HG02571 (cell line): Measurements from ENCODE around the gene VWCE.
A peak's percentile ranks its signal among the peaks of the same experiment; 100 is the strongest.

ENCODE experiments used
- ATAC-seq: cut with Tn5 transposase; IDR thresholded peaks from one replicate; pipeline ENCODE4 v1.9.1; 2021; ENCODE audit warnings: mild to moderate bottlenecking, moderate library complexity; ENCODE audit not compliant: unreplicated experiment

VWCE gene

GRCh38 chr11:61294717-61295595 lies at the start of gene VWCE:
Gene VWCE (minus strand): TSS chr11:61295316. CDS start chr11:61295037, 279 bp downstream.
- peak; percentile 63 for ATAC-seq

GRCh38 chr11:61343792-61344745 lies 49.0 kb upstream of the VWCE start:
- no peak for ATAC-seq

- no peak for ATAC-seq
These were observed 47.2 kb upstream of the VWCE start for GRCh38 chr11:61342207-61342803.

- ATAC-seq = no peak
These were observed 46.6 kb upstream of the VWCE start for GRCh38 chr11:61341706-61342105.

- no peak for ATAC-seq
These were observed 45.9 kb upstream of the VWCE start for GRCh38 chr11:61340979-61341378.

GRCh38 chr11:61339490-61339878 lies 44.4 kb upstream of the VWCE start:
- ATAC-seq = no peak

- ATAC-seq = no peak
These were observed 43.8 kb upstream of the VWCE start for GRCh38 chr11:61338783-61339489.

- no peak for ATAC-seq
These were observed 42.8 kb upstream of the VWCE start for GRCh38 chr11:61337706-61338470.

GRCh38 chr11:61336171-61336935 lies 41.2 kb upstream of the VWCE start:
- ATAC-seq = peak; percentile 42

GRCh38 chr11:61335355-61335710 lies 40.2 kb upstream of the VWCE start:
- no peak for ATAC-seq

- no peak for ATAC-seq
These were observed 39.6 kb upstream of the VWCE start for GRCh38 chr11:61334434-61335354.

GRCh38 chr11:61333550-61334433 lies 38.7 kb upstream of the VWCE start:
- no peak for ATAC-seq

- peak; percentile 90 for ATAC-seq
These were observed 37.9 kb upstream of the VWCE start, which contains the start of the genes DDB1 and TKFC for GRCh38 chr11:61332797-61333549. Gene DDB1 (minus strand): TSS chr11:61333105. CDS start chr11:61332968, 137 bp downstream. Gene TKFC (plus strand): TSS chr11:61333228. CDS start chr11:61334729, 1,501 bp downstream.

GRCh38 chr11:61332281-61332796 lies 37.2 kb upstream of the VWCE start:
- ATAC-seq = no peak

GRCh38 chr11:61331651-61332050 lies 36.5 kb upstream of the VWCE start:
- no peak for ATAC-seq

- ATAC-seq = no peak
These were observed 34.8 kb upstream of the VWCE start for GRCh38 chr11:61329871-61330270.
